ENCODE measurements around the gene IFNG-AS1. TPM values are rescaled to one million over a fixed set of nuclear protein-coding genes. Genes with fewer than 3 reads are reported as not detected.

IFNG-AS1 gene
- total and polyA plus RNA-seq, 2 experiments from 2014 or later, result not detected

DNA sequence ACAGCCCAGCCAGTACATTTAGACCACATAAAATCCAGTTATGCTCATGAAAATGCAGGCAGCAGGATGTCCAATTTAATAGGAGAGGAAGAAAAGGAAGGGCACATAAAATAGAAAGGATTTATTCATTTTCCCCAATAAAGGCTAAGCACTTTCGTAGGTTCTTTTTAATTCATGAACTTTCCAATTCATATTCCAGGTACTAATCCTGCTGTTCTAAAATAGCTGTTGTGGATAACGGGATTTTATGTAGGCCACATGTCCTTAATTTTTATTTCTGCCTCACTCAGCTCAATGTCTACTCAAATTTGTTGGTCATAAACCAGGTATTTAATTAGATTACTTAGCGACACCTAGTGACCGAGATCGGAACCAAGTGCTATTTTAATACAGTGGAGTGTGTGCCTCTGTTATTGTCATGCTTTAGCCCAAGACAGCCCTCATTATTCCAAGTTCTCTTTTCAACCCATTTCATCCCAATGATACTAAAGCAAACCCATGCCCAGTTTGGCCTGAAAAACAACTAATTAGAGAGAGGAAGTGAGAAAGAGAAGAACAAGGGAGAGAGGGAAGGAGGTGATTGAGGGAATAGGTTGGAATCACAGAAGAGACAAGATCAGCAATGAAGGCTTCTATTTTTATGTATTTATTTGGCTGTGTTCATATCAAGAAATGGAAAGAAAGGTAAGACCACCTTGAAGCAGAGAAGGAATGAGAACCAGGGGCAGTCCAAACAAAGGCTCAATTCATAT, 45.9 kb upstream of the IFNG-AS1 start:
- WGBS, 2 experiments (ENCODE audit: low coverage in 1 of 2, low lambda C conversion rate in 2 of 2, missing lambda C conversion rate in 2 of 2), result 6 to 8% methylated on average over 5 of the region's 5 CpGs
- Histone ChIP-seq H3K79me2 (ENCODE audit: insufficient read depth) (no peaks in the 10 kb centered on the region), H2AFZ (no peak overlapping the region), H3K9me3 (ENCODE audit: low read depth) (no peaks in the 10 kb centered on the region), H3K4me2 (ENCODE audit: unreplicated experiment) (no peak overlapping the region), H3K4me1 (ENCODE audit: insufficient read depth) (peaks cover 16% of the 10 kb centered on the region), H3K9me2 (ENCODE audit: insufficient read depth) (no peaks in the 10 kb centered on the region), H3K9ac (no peak overlapping the region), H3K27me3 (replicated peaks; ENCODE audit: insufficient read depth) (no peaks in the 10 kb centered on the region), H3K4me3 (no peak overlapping the region), H3K36me3 (ENCODE audit: low read depth) (no peaks in the 10 kb centered on the region), H3F3A (ENCODE audit: insufficient read depth) (peaks cover 20% of the 10 kb centered on the region; the same call in 1 of the 2 replicates), H3K27ac (no peak overlapping the region), H4K20me1 (ENCODE audit: insufficient read depth) (no peaks in the 10 kb centered on the region)
- peak; percentile 81 for DNase-seq
- no peak for TF ChIP-seq EZH2 (IDR thresholded peaks at IDR 0.05; ENCODE audit: insufficient read depth, poor library complexity, severe bottlenecking)
- in situ Hi-C loops (cut with MboI), result loop anchor here (10.0 to 25.0 kb wide), 2 partner anchors 499 to 581 kb away; no protein-coding TSS in a partner anchor

DNA sequence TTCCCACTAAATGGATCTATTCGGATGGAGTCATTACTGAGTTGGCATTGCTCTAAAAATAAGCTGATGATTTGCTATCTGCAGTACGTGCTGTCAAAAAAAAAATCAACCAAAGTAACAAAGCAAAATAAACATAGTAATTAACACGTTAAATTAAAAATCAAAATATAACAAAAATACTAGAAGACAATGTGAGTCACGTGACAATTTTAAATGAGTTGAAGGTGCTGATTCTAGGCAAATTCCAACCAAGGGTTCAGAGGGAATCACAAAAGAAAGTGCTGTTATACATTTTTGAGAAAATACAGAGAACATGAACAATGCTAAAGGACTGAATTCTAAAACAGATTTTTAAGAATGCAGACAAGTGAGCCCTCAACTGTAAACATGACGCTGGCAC, 45.2 kb upstream of the IFNG-AS1 start:
- H3K4me1 ChIP-seq (ENCODE audit: insufficient read depth), result peaks cover 16% of the 10 kb centered on the region
- no peak overlapping the region for H3K4me2 ChIP-seq (ENCODE audit: unreplicated experiment)
- H3K9me3 ChIP-seq (ENCODE audit: low read depth), result no peaks in the 10 kb centered on the region
- no peak overlapping the region for H3K27ac ChIP-seq
- DNase-seq, result no peak
- H3K4me3 ChIP-seq, result no peak overlapping the region
- no peak overlapping the region for H2AFZ ChIP-seq
- WGBS, 2 experiments (ENCODE audit: low coverage in 1 of 2, low lambda C conversion rate in 2 of 2, missing lambda C conversion rate in 2 of 2), result 70 to 71% methylated on average over 5 of the region's 5 CpGs
- H4K20me1 ChIP-seq (ENCODE audit: insufficient read depth), result no peaks in the 10 kb centered on the region
- TF ChIP-seq EZH2 (IDR thresholded peaks at IDR 0.05; ENCODE audit: insufficient read depth, poor library complexity, severe bottlenecking), result no peak
- TF ChIP-seq EZH2phosphoT487 (IDR thresholded peaks at IDR 0.05; ENCODE audit: insufficient read depth, low read depth), result no peak
- no peaks in the 10 kb centered on the region for H3K27me3 ChIP-seq (replicated peaks; ENCODE audit: insufficient read depth)
- no peaks in the 10 kb centered on the region for H3K79me2 ChIP-seq (ENCODE audit: insufficient read depth)
- no peaks in the 10 kb centered on the region for H3K36me3 ChIP-seq (ENCODE audit: low read depth)
- H3K9me2 ChIP-seq (ENCODE audit: insufficient read depth), result no peaks in the 10 kb centered on the region
- H3K9ac ChIP-seq, result no peak overlapping the region
- H3F3A ChIP-seq (ENCODE audit: insufficient read depth), result peaks cover 20% of the 10 kb centered on the region; the same call in 1 of the 2 replicates
- in situ Hi-C loops (cut with MboI), result loop anchor here (10.0 to 25.0 kb wide), 2 partner anchors 499 to 582 kb away; no protein-coding TSS in a partner anchor

GRCh38 chr12:67952787-67953186, 36.5 kb upstream of the IFNG-AS1 start:
- H2AFZ ChIP-seq, result no peak overlapping the region
- no peaks in the 10 kb centered on the region for H3K4me1 ChIP-seq (ENCODE audit: insufficient read depth)
- H3K79me2 ChIP-seq (ENCODE audit: insufficient read depth), result no peaks in the 10 kb centered on the region
- H3K9me2 ChIP-seq (ENCODE audit: insufficient read depth), result no peaks in the 10 kb centered on the region
- H3K27me3 ChIP-seq (replicated peaks; ENCODE audit: insufficient read depth), result no peaks in the 10 kb centered on the region
- no peak overlapping the region for H3K4me3 ChIP-seq
- no peaks in the 10 kb centered on the region for H3F3A ChIP-seq (ENCODE audit: insufficient read depth)
- H3K36me3 ChIP-seq (ENCODE audit: low read depth), result no peaks in the 10 kb centered on the region
- no peak overlapping the region for H3K9ac ChIP-seq
- no peaks in the 10 kb centered on the region for H3K9me3 ChIP-seq (ENCODE audit: low read depth)
- no peak for DNase-seq
- TF ChIP-seq EZH2phosphoT487 (IDR thresholded peaks at IDR 0.05; ENCODE audit: insufficient read depth, low read depth) (no peak), EZH2 (IDR thresholded peaks at IDR 0.05; ENCODE audit: insufficient read depth, poor library complexity, severe bottlenecking) (no peak)
- no peak overlapping the region for H3K4me2 ChIP-seq (ENCODE audit: unreplicated experiment)
- no peak overlapping the region for H3K27ac ChIP-seq
- no peaks in the 10 kb centered on the region for H4K20me1 ChIP-seq (ENCODE audit: insufficient read depth)
- WGBS, 2 experiments (ENCODE audit: low coverage in 1 of 2, low lambda C conversion rate in 2 of 2, missing lambda C conversion rate in 2 of 2), result 91% methylated on average over 2 of the region's 2 CpGs
- in situ Hi-C loops (cut with MboI), result no loop called here

- Histone ChIP-seq H3K4me3 (no peak overlapping the region), H3K9me3 (ENCODE audit: low read depth) (no peaks in the 10 kb centered on the region), H3F3A (ENCODE audit: insufficient read depth) (no peaks in the 10 kb centered on the region), H3K27ac (no peak overlapping the region), H4K20me1 (ENCODE audit: insufficient read depth) (no peaks in the 10 kb centered on the region), H3K9ac (no peak overlapping the region), H3K4me2 (ENCODE audit: unreplicated experiment) (no peak overlapping the region), H3K36me3 (ENCODE audit: low read depth) (no peaks in the 10 kb centered on the region), H3K79me2 (ENCODE audit: insufficient read depth) (no peaks in the 10 kb centered on the region), H3K27me3 (replicated peaks; ENCODE audit: insufficient read depth) (no peaks in the 10 kb centered on the region), H3K4me1 (ENCODE audit: insufficient read depth) (no peaks in the 10 kb centered on the region), H3K9me2 (ENCODE audit: insufficient read depth) (no peaks in the 10 kb centered on the region), H2AFZ (no peak overlapping the region)
- TF ChIP-seq EZH2phosphoT487 (IDR thresholded peaks at IDR 0.05; ENCODE audit: insufficient read depth, low read depth), result no peak
- no peak for TF ChIP-seq EZH2 (IDR thresholded peaks at IDR 0.05; ENCODE audit: insufficient read depth, poor library complexity, severe bottlenecking)
- in situ Hi-C loops (cut with MboI), result no loop called here
- no peak for DNase-seq
- WGBS, 2 experiments (ENCODE audit: low coverage in 1 of 2, low lambda C conversion rate in 2 of 2, missing lambda C conversion rate in 2 of 2), result 75 to 82% methylated on average over 4 of the region's 4 CpGs
Observed at GRCh38 chr12:67957383-67957782, 31.9 kb upstream of the IFNG-AS1 start.

All from GM23248 (cell line).